ENCODE measurements around the gene KANK2.

KANK2 gene

GRCh38 chr19:11225815-11226214 lies 28.5 kb upstream of the KANK2 start:
- no peak for DNase-seq (ENCODE audit: low read depth, low spot score)

- DNase-seq (ENCODE audit: low read depth, low spot score), result no peak
Measured at GRCh38 chr19:11225172-11225571, 27.8 kb upstream of the KANK2 start.

- DNase-seq (ENCODE audit: low read depth, low spot score), result no peak
Measured at GRCh38 chr19:11224429-11224828, 27.1 kb upstream of the KANK2 start.

- DNase-seq (ENCODE audit: low read depth, low spot score), result no peak
Measured at GRCh38 chr19:11223200-11223599, 25.9 kb upstream of the KANK2 start.

- DNase-seq (ENCODE audit: low read depth, low spot score), result no peak
Measured at GRCh38 chr19:11221082-11221598, 23.8 kb upstream of the KANK2 start.

- DNase-seq (ENCODE audit: low read depth, low spot score), result no peak
Measured at GRCh38 chr19:11214387-11214786, 17.0 kb upstream of the KANK2 start.

- DNase-seq (ENCODE audit: low read depth, low spot score), result no peak
Measured at GRCh38 chr19:11210656-11210928, 13.2 kb upstream of the KANK2 start.

GRCh38 chr19:11209839-11210655 lies 12.7 kb upstream of the KANK2 start:
- no peak for DNase-seq (ENCODE audit: low read depth, low spot score)

- no peak for DNase-seq (ENCODE audit: low read depth, low spot score)
Measured at GRCh38 chr19:11208561-11209471, 11.5 kb upstream of the KANK2 start.

- DNase-seq (ENCODE audit: low read depth, low spot score), result no peak
Measured at GRCh38 chr19:11205939-11206570, 8.7 kb upstream of the KANK2 start.

- DNase-seq (ENCODE audit: low read depth, low spot score), result no peak
Measured at GRCh38 chr19:11204943-11205349, 7.6 kb upstream of the KANK2 start.

- DNase-seq (ENCODE audit: low read depth, low spot score), result no peak
Measured at GRCh38 chr19:11204076-11204602, 6.8 kb upstream of the KANK2 start.

GRCh38 chr19:11203194-11204075 lies 6.1 kb upstream of the KANK2 start:
- no peak for DNase-seq (ENCODE audit: low read depth, low spot score)

GRCh38 chr19:11202488-11203193 lies 5.3 kb upstream of the KANK2 start:
- no peak for DNase-seq (ENCODE audit: low read depth, low spot score)

GRCh38 chr19:11201791-11202190 lies 4.4 kb upstream of the KANK2 start:
- DNase-seq (ENCODE audit: low read depth, low spot score), result no peak

- DNase-seq (ENCODE audit: low read depth, low spot score), result no peak
Measured at GRCh38 chr19:11200931-11201330, 3.6 kb upstream of the KANK2 start.

- no peak for DNase-seq (ENCODE audit: low read depth, low spot score)
Measured at GRCh38 chr19:11200015-11200574, 2.8 kb upstream of the KANK2 start.

GRCh38 chr19:11199517-11199916 lies 2.2 kb upstream of the KANK2 start:
- DNase-seq (ENCODE audit: low read depth, low spot score), result no peak

- DNase-seq (ENCODE audit: low read depth, low spot score), result no peak
Measured at GRCh38 chr19:11198769-11199424, 1.6 kb upstream of the KANK2 start.

- no peak for DNase-seq (ENCODE audit: low read depth, low spot score)
Measured at GRCh38 chr19:11198175-11198534, 810 bp upstream of the KANK2 start.

All from activated naive CD8-positive, alpha-beta T cell treated with anti-CD3 and anti-CD28 coated beads, Interleukin-2, amount 50 U/mL, for 16 hours (primary cell).